ENCODE measurements around the gene TPM2.
"Not testable (repeated sequence)": the region's sequence is repeated elsewhere in the genome, so short reads cannot be mapped to it uniquely, and the experiment has no call there.

- TF ChIP-seq CTCF (IDR thresholded peaks at IDR 0.05); POLR2A (IDR thresholded peaks at IDR 0.05); POLR2AphosphoS5 (IDR thresholded peaks at IDR 0.05); EP300 (IDR thresholded peaks at IDR 0.05; ENCODE audit: low read depth): not testable (repeated sequence)
Observed at GRCh38 chr9:35638751-35639150, 51.0 kb downstream of the TPM2 start.
